ENCODE results near the gene CA5B. TPM values are rescaled to one million over a fixed set of nuclear protein-coding genes. Genes with fewer than 3 reads are reported as not detected.

The CA5B gene
- total RNA-seq, 6 donors from 2014 or later = 9.9 to 35.6 (median 17.4) TPM

GRCh38 chrX:15714529-15714928, 23.5 kb upstream of the CA5B start:
- Histone ChIP-seq H3K4me1 (no peaks in the 10 kb centered on the region), H3K9me3 (no peaks in the 10 kb centered on the region), H3K4me3 (no peak overlapping the region), H3K27ac (no peak overlapping the region), H3K36me3 (peaks cover 0 to 4% (median 0%) of the 10 kb centered on the region in 4 donors), H3K27me3 (no peaks in the 10 kb centered on the region)
- TF ChIP-seq POLR2A (IDR thresholded peaks at IDR 0.05) (no peak), POLR2AphosphoS5 (IDR thresholded peaks at IDR 0.05) (no peak), EP300 (IDR thresholded peaks at IDR 0.05) (no peak)
- WGBS, 2 donors = 95% methylated on average over 1 of the region's 1 CpG; no CpG with 5 or more reads in 1 of the 2 donors
- DNase-seq (no peak), ATAC-seq (ENCODE audit: low FRiP score in 2 of 2) (no peak)

DNA sequence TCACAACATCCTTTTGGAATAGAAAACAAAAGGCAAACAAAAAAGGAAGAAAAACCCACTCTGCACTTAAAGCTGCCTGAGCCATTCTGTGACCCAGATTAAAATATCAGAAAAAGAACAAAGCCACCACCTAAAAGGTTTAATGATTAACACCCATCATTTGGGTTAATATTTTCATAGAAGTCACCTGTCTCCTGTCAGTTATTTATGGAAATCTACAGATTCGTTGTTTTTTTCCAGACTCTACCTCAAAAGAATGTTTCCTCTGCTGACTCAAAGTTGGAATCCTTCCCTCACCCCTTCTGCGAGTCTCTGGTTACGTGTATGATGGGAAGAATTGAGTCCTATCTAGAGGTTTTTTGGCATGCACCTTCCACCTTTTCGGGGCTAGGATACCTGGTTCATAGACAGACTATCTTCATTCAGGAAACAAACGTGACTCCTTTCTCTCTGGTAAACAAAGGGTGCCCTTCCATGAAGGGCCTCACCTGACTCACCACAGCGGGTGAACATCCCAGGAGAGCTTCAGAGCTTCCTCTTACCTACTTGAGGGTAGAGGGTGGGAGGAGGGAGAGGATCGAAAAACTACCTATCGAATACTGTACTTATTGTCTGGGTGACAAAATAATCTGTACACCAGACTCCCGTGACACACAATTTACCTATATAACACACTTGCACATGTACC, 19.6 kb upstream of the CA5B start:
- H3K4me1 ChIP-seq = no peaks in the 10 kb centered on the region
- ATAC-seq (ENCODE audit: low FRiP score in 2 of 2) = no peak

GRCh38 chrX:15719324-15719968, 18.6 kb upstream of the CA5B start:
- DNase-seq (no peak), ATAC-seq (ENCODE audit: low FRiP score in 2 of 2) (no peak)
- H3K4me1 ChIP-seq = no peaks in the 10 kb centered on the region
- WGBS, 2 donors = 90 to 93% methylated on average over 4 of the region's 4 CpGs
- H3K9me3 ChIP-seq = no peaks in the 10 kb centered on the region
- H3K27me3 ChIP-seq = no peaks in the 10 kb centered on the region
- no peak overlapping the region for H3K27ac ChIP-seq
- H3K36me3 ChIP-seq = peaks cover 0 to 4% (median 0%) of the 10 kb centered on the region in 4 donors
- no peak overlapping the region for H3K4me3 ChIP-seq
- no peak for TF ChIP-seq EP300 (IDR thresholded peaks at IDR 0.05)
- TF ChIP-seq POLR2AphosphoS5 (IDR thresholded peaks at IDR 0.05) = no peak
- no peak for TF ChIP-seq POLR2A (IDR thresholded peaks at IDR 0.05)
- TF ChIP-seq, protein P1, sequence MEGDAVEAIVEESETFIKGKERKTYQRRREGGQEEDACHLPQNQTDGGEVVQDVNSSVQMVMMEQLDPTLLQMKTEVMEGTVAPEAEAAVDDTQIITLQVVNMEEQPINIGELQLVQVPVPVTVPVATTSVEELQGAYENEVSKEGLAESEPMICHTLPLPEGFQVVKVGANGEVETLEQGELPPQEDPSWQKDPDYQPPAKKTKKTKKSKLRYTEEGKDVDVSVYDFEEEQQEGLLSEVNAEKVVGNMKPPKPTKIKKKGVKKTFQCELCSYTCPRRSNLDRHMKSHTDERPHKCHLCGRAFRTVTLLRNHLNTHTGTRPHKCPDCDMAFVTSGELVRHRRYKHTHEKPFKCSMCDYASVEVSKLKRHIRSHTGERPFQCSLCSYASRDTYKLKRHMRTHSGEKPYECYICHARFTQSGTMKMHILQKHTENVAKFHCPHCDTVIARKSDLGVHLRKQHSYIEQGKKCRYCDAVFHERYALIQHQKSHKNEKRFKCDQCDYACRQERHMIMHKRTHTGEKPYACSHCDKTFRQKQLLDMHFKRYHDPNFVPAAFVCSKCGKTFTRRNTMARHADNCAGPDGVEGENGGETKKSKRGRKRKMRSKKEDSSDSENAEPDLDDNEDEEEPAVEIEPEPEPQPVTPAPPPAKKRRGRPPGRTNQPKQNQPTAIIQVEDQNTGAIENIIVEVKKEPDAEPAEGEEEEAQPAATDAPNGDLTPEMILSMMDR (IDR thresholded peaks at IDR 0.05) = no peak

More for the DNA sequence above, 19.6 kb upstream of the CA5B start:
- 67 to 83% methylated on average over 9 of the region's 9 CpGs for WGBS, 2 donors
- Histone ChIP-seq H3K27ac (no peak overlapping the region), H3K27me3 (no peaks in the 10 kb centered on the region), H3K4me3 (no peak overlapping the region), H3K36me3 (peaks cover 0 to 4% (median 0%) of the 10 kb centered on the region in 4 donors), H3K9me3 (no peaks in the 10 kb centered on the region)
- DNase-seq = no peak
- TF ChIP-seq POLR2AphosphoS5 (IDR thresholded peaks at IDR 0.05) = no peak
- TF ChIP-seq, protein P1 (IDR thresholded peaks at IDR 0.05) = no peak
- no peak for TF ChIP-seq EP300 (IDR thresholded peaks at IDR 0.05)
- no peak for TF ChIP-seq POLR2A (IDR thresholded peaks at IDR 0.05)

DNA sequence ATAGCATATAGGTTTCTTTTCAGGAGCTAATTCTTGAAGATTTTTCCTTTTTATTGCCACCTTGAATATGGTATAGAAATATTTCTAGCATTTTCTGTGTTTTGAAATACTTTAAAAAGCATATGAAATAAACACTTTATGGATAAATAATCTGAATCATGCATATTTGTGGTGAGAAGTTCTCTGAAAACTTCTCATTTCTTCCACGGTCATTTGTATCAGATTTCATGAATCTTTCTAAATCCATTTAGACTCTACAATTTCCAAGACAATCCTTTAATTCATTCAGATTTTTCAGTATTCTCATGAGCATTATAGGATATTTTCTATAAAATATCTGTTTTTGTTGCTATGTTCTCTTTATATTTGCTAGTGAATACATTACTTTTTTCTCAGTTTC, 16.2 kb upstream of the CA5B start:
- Histone ChIP-seq H3K27me3 (no peaks in the 10 kb centered on the region), H3K36me3 (no peaks in the 10 kb centered on the region), H3K4me3 (no peak overlapping the region), H3K9me3 (no peaks in the 10 kb centered on the region), H3K27ac (no peak overlapping the region), H3K4me1 (no peaks in the 10 kb centered on the region)
- DNase-seq (no peak), ATAC-seq (ENCODE audit: low FRiP score in 2 of 2) (no peak)
- no peak for TF ChIP-seq POLR2A (IDR thresholded peaks at IDR 0.05)
- TF ChIP-seq, protein P1 (IDR thresholded peaks at IDR 0.05) = no peak
- TF ChIP-seq EP300 (IDR thresholded peaks at IDR 0.05) = no peak
- no peak for TF ChIP-seq POLR2AphosphoS5 (IDR thresholded peaks at IDR 0.05)
- WGBS, 2 donors = 0 to 100% methylated on average over 1 of the region's 1 CpG

DNA sequence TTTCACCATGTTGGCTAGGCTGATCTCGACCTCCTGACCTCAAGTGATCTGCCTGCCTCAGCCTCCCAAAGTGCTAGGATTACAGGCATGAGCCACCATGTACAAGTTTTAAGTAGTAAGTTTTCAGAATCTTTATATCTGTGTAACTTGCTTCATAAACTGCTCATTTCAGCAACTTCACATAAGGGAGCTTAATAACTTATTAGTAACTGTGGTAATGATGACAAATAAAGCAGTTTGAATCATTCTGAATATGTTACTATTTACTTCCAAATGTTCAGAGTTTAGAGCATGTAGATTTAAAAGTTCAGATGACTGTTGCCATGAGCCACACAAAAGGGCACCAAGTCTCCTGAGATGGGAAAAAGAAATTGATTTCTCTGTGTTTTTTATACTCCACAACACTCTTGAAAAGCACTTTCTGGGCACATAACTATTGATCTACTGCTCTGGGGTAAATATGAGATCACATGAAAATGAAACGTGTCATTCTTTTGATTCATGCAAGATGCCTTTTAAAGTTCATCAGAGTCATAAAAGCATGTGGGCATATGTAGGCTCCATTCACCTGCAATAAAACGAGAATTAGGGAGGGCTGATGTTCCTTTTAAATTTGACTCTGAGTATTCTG, 14.1 kb upstream of the CA5B start:
- Histone ChIP-seq H3K9me3 (no peaks in the 10 kb centered on the region), H3K27me3 (no peaks in the 10 kb centered on the region), H3K4me1 (no peaks in the 10 kb centered on the region), H3K27ac (no peak overlapping the region), H3K4me3 (no peak overlapping the region), H3K36me3 (no peaks in the 10 kb centered on the region)
- TF ChIP-seq, protein P1 (IDR thresholded peaks at IDR 0.05) = no peak
- TF ChIP-seq POLR2AphosphoS5 (IDR thresholded peaks at IDR 0.05) (no peak), POLR2A (IDR thresholded peaks at IDR 0.05) (no peak), EP300 (IDR thresholded peaks at IDR 0.05) (no peak)
- DNase-seq (no peak), ATAC-seq (ENCODE audit: low FRiP score in 2 of 2) (no peak)
- 92 to 97% methylated on average over 2 to 3 of the region's 3 CpGs for WGBS, 2 donors

Data from upper lobe of left lung (tissue), 6 donors.